Stomach (tissue), 4 donors: ENCODE measurements around the gene ZNF19.

Source experiments
- POLR2A ChIP-seq, 4 donors: fragments of 450-650 bp; IDR thresholded peaks; one replicate each; pipeline ENCODE4 v1.6.1; 2016; ENCODE audit warnings: antibody characterized with exemption in 4 of 4, control low read depth in 2 of 4, mild to moderate bottlenecking in 1 of 4, moderate library complexity in 1 of 4
- TF ChIP-seq, protein P1 (sequence below), 7 experiments: fragments of 450-650 bp in 4 of 7; fragments of 200-600 bp in 3 of 7; sonication (generic) in 3 of 7; IDR thresholded peaks; one replicate each; pipeline ENCODE4 v1.5.1; 2016 to 2019; ENCODE audit warnings: antibody characterized with exemption in 7 of 7, control low read depth in 2 of 7, mild to moderate bottlenecking in 1 of 7

DNA sequence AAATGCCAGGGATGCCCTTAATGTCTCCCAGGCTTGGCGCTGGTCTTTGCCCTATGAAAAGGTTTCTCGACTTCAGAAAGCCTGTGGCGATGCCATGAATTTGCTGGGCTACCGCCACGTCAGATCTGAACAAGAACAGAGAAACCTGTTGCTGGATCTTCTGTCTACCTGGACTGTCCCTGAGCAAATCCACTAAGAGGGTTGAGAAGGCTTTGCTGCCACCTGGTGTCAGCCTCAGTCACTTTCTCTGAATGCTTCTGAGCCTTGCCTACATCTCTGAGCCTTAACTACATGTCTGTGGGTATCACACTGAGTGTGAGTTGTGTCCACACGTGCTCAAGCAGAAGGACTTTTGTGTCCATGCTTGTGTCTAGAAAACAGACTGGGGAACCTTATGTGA, 48.5 kb upstream of the ZNF19 start:
- TF ChIP-seq, protein P1, sequence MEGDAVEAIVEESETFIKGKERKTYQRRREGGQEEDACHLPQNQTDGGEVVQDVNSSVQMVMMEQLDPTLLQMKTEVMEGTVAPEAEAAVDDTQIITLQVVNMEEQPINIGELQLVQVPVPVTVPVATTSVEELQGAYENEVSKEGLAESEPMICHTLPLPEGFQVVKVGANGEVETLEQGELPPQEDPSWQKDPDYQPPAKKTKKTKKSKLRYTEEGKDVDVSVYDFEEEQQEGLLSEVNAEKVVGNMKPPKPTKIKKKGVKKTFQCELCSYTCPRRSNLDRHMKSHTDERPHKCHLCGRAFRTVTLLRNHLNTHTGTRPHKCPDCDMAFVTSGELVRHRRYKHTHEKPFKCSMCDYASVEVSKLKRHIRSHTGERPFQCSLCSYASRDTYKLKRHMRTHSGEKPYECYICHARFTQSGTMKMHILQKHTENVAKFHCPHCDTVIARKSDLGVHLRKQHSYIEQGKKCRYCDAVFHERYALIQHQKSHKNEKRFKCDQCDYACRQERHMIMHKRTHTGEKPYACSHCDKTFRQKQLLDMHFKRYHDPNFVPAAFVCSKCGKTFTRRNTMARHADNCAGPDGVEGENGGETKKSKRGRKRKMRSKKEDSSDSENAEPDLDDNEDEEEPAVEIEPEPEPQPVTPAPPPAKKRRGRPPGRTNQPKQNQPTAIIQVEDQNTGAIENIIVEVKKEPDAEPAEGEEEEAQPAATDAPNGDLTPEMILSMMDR (IDR thresholded peaks at IDR 0.05), result peak in 2 of 7 experiments; percentile 16 to 25
- TF ChIP-seq POLR2A (IDR thresholded peaks at IDR 0.05), result no peak
